Lower lobe of right lung (tissue), 2 donors: ENCODE measurements around the gene CACNG5. TPM values are rescaled to one million over a fixed set of nuclear protein-coding genes. Genes with fewer than 3 reads are reported as not detected.

ENCODE experiments used
- ATAC-seq, 2 donors: fragments of 200-7000 bp; cut with Tn5 transposase; one replicate each; pipeline ENCODE4 v1.9.1; 2020 to 2022; ENCODE audit warnings: mild to moderate bottlenecking in 2 of 2, moderate library complexity in 2 of 2
- DNase-seq: peaks from one replicate; pipeline ENCODE4 v3.0.0-alpha.2; 2020
- H3K27ac ChIP-seq: fragments of 200-600 bp; one replicate; pipeline ENCODE4 v1.8.0; 2022
- H3K27me3 ChIP-seq: fragments of 200-600 bp; one replicate; pipeline ENCODE4 v1.8.0; 2022; ENCODE audit warnings: low read depth
- H3K36me3 ChIP-seq: fragments of 200-600 bp; one replicate; pipeline ENCODE4 v1.8.0; 2022; ENCODE audit warnings: mild to moderate bottlenecking
- H3K4me1 ChIP-seq: fragments of 200-600 bp; one replicate; pipeline ENCODE4 v1.8.0; 2022
- H3K4me3 ChIP-seq: fragments of 200-600 bp; one replicate; pipeline ENCODE4 v1.8.0; 2022; ENCODE audit warnings: mild to moderate bottlenecking
- H3K9me3 ChIP-seq: fragments of 200-600 bp; one replicate; pipeline ENCODE4 v1.8.0; 2022
- intact Hi-C: fragments of 100-400 bp; cut with DNase I; formaldehyde crosslinking; loops from one replicate; pipeline ENCODE4 v1.11.0; 2022
- total RNA-seq: library from RNA; stranded (reverse); fragmentation: NEBNext Ultra II Directional; extraction: Animal tissue kit (Norgen Biotek cat#: 25700); gene quantifications from one replicate; pipeline ENCODE4 v1.2.1, GENCODE V29; 2021
- TF ChIP-seq, protein P1 (sequence below): fragments of 200-600 bp; IDR thresholded peaks from one replicate; pipeline ENCODE4 v1.8.0; 2022; ENCODE audit warnings: antibody characterized with exemption, mild to moderate bottlenecking
- donor health status: DM: no; HTN: yes; CAD: no; lungs with severe emphysema.

CACNG5 gene
- total RNA-seq, 1 donor from 2014 or later: not detected

DNA sequence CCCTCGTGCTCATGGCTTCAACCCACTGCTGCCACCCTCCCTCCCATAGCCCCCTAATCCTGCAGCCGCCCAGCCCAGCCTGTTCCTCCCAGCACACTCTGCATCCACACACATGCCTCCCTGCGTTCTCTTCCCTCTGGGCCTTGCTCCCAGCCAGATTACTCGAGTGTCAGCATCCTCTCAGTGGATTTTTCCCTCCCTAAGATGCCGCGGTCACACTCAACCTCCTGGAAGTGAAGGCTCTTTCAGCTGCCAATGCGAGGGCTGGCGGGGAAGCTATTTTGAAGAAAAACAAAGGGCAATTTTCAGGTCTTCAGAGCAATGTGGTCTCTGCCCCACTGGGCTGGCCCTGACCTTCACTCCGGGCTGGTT lies 23.2 kb upstream of the CACNG5 start:
- intact Hi-C loops: no loop called here
- ATAC-seq: no peak
- Histone ChIP-seq H3K27ac (no peak overlapping the region), H3K27me3 (no peaks in the 10 kb centered on the region), H3K4me3 (no peak overlapping the region), H3K4me1 (no peaks in the 10 kb centered on the region), H3K36me3 (no peaks in the 10 kb centered on the region), H3K9me3 (no peaks in the 10 kb centered on the region)
- TF ChIP-seq, protein P1, sequence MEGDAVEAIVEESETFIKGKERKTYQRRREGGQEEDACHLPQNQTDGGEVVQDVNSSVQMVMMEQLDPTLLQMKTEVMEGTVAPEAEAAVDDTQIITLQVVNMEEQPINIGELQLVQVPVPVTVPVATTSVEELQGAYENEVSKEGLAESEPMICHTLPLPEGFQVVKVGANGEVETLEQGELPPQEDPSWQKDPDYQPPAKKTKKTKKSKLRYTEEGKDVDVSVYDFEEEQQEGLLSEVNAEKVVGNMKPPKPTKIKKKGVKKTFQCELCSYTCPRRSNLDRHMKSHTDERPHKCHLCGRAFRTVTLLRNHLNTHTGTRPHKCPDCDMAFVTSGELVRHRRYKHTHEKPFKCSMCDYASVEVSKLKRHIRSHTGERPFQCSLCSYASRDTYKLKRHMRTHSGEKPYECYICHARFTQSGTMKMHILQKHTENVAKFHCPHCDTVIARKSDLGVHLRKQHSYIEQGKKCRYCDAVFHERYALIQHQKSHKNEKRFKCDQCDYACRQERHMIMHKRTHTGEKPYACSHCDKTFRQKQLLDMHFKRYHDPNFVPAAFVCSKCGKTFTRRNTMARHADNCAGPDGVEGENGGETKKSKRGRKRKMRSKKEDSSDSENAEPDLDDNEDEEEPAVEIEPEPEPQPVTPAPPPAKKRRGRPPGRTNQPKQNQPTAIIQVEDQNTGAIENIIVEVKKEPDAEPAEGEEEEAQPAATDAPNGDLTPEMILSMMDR: no peak
- no peak for DNase-seq

DNA sequence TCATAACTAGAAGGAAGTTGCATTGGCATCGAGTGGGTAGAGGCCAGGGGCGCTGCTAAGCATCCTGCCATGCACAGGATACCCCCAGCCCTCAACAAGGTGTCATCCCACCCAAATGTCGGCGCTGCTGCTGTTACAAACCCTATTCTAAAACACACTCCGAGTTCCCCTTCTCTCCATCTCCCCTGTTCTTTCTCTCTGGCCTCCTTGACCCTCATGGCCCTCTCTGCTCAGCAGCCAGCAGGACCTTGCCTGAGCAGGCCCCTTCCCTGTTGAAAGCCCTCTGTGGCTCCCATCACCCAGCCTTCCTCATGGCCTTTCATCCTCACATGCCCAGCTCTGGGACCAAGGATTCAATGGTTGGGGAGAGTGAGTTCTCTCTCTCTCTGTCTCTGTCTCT lies 22.3 kb upstream of the CACNG5 start:
- ATAC-seq (no peak), DNase-seq (no peak)
- H3K27ac ChIP-seq: no peak overlapping the region
- H3K27me3 ChIP-seq: no peaks in the 10 kb centered on the region
- H3K36me3 ChIP-seq: no peaks in the 10 kb centered on the region
- no peak overlapping the region for H3K4me3 ChIP-seq
- TF ChIP-seq, protein P1: no peak
- H3K9me3 ChIP-seq: peaks cover under 1% of the 10 kb centered on the region
- H3K4me1 ChIP-seq: no peaks in the 10 kb centered on the region
- intact Hi-C loops: no loop called here

DNA sequence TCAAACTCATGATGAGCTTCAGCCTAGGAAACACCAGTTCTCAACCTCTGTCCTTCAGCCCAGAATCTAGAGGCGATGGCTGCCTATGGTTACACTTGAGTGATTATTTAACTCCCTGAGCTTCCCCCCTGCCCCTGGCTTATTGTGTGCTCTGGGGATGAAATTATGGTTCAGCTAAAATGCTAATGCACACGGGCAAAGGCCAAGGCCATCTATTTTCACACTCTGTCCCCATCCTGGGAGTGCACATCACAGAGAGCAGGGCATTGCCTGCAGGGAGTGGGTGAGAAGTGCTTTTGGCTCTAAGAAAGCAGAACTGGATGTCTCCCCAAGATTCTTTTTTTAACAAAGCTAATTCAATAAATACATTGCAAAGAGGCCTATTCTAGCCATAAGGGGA lies 21.6 kb upstream of the CACNG5 start:
- H3K27ac ChIP-seq: no peak overlapping the region
- H3K27me3 ChIP-seq: no peaks in the 10 kb centered on the region
- no peak overlapping the region for H3K4me3 ChIP-seq
- H3K4me1 ChIP-seq: no peaks in the 10 kb centered on the region
- intact Hi-C loops: no loop called here
- TF ChIP-seq, protein P1: no peak
- no peaks in the 10 kb centered on the region for H3K36me3 ChIP-seq
- DNase-seq (no peak), ATAC-seq (no peak)
- H3K9me3 ChIP-seq: peaks cover 6% of the 10 kb centered on the region

DNA sequence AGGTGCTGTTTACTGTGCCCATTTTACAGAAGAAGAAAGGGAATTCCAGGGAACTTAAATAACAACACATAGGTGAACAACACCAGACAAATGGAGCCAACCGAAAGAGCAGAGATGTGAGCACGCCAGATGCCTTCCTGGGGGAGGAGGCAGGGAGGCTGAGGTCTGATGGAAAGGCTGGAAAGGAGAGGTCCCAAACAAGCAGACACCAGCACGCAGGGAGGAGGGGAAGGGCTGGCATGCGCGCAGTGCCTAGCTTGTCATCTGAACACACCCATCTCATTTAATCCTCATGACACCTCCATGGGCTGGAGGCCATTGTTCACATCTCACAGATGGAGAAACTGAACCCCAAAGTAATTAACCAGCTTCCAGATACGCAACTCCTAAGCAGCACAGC lies 20.9 kb upstream of the CACNG5 start:
- H3K4me3 ChIP-seq: no peak overlapping the region
- intact Hi-C loops: no loop called here
- H3K9me3 ChIP-seq: peaks cover 6% of the 10 kb centered on the region
- TF ChIP-seq, protein P1: no peak
- H3K4me1 ChIP-seq: no peaks in the 10 kb centered on the region
- no peaks in the 10 kb centered on the region for H3K27me3 ChIP-seq
- DNase-seq (no peak), ATAC-seq (no peak)
- no peaks in the 10 kb centered on the region for H3K36me3 ChIP-seq
- no peak overlapping the region for H3K27ac ChIP-seq

DNA sequence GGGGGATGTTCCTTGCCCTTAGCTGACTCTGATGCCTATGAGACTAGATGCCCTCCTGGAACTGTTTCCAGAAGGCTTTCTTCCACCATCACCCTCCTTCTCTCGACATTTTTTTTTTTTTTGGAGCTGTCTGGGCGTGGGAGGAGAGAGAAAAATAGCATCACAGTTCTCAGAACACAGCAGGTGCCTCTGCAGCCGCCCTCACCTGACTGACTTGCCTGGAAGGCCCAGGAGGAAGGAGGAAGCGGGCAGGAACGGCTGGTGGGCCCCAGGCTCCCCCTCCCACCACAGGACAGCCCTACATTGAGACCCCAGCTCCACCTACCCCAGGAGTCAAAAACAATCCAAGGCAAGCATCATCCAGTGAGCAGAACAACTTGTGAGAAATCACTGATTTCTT lies 20.3 kb upstream of the CACNG5 start:
- H3K4me3 ChIP-seq: no peak overlapping the region
- H3K36me3 ChIP-seq: no peaks in the 10 kb centered on the region
- TF ChIP-seq, protein P1: no peak
- no peak overlapping the region for H3K27ac ChIP-seq
- ATAC-seq (no peak), DNase-seq (no peak)
- H3K9me3 ChIP-seq: peaks cover 6% of the 10 kb centered on the region
- intact Hi-C loops: no loop called here
- H3K4me1 ChIP-seq: no peaks in the 10 kb centered on the region
- H3K27me3 ChIP-seq: no peaks in the 10 kb centered on the region

DNA sequence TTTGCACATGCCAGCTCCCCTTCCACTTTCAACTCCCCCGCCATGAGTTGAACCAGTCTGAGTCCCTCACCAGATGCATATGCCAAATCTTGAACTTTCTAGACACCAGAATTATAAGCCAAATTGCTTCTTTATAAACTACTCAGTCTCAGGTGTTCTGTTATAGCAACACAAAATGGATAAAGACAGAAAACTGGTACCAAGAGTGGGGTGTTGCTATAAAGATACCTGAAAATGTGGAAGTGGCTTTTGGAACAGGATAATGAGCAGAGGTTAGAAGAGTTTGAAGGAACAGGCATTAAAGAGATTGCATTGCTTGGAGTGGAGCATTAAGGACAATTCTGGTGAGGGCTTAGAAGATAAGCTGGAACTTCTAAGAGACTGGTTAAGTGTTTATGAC lies 17.2 kb upstream of the CACNG5 start:
- ATAC-seq: no peak
- intact Hi-C loops: no loop called here

More for the DNA sequence above, 17.2 kb upstream of the CACNG5 start:
- Histone ChIP-seq H3K27ac (no peak overlapping the region), H3K9me3 (peaks cover 6% of the 10 kb centered on the region), H3K36me3 (no peaks in the 10 kb centered on the region), H3K4me1 (no peaks in the 10 kb centered on the region), H3K27me3 (no peaks in the 10 kb centered on the region), H3K4me3 (no peak overlapping the region)
- TF ChIP-seq, protein P1: no peak
- no peak for DNase-seq
